ENCODE measurements around the gene MSGN1.

- TF ChIP-seq, protein P1, sequence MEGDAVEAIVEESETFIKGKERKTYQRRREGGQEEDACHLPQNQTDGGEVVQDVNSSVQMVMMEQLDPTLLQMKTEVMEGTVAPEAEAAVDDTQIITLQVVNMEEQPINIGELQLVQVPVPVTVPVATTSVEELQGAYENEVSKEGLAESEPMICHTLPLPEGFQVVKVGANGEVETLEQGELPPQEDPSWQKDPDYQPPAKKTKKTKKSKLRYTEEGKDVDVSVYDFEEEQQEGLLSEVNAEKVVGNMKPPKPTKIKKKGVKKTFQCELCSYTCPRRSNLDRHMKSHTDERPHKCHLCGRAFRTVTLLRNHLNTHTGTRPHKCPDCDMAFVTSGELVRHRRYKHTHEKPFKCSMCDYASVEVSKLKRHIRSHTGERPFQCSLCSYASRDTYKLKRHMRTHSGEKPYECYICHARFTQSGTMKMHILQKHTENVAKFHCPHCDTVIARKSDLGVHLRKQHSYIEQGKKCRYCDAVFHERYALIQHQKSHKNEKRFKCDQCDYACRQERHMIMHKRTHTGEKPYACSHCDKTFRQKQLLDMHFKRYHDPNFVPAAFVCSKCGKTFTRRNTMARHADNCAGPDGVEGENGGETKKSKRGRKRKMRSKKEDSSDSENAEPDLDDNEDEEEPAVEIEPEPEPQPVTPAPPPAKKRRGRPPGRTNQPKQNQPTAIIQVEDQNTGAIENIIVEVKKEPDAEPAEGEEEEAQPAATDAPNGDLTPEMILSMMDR (IDR thresholded peaks at IDR 0.05) = no peak
- no peak for TF ChIP-seq POLR2A (IDR thresholded peaks at IDR 0.05)
Observed at GRCh38 chr2:17821535-17822444, 5.5 kb downstream of the MSGN1 start.
